ENCODE results near the gene CREBRF. TPM values are rescaled to one million over a fixed set of nuclear protein-coding genes. Genes with fewer than 3 reads are reported as not detected.

Gene CREBRF
- total RNA-seq, 3 donors from 2014 or later: 51.1 to 77.1 (median 63.8) TPM

- H3K4me3 ChIP-seq: no peak overlapping the region
- H3K4me1 ChIP-seq: no peaks in the 10 kb centered on the region
- no peak overlapping the region for H3K27ac ChIP-seq
- no peak for TF ChIP-seq CTCF (IDR thresholded peaks at IDR 0.05)
- TF ChIP-seq POLR2AphosphoS5 (IDR thresholded peaks at IDR 0.05): no peak
- TF ChIP-seq POLR2A (IDR thresholded peaks at IDR 0.05): no peak
- no peaks in the 10 kb centered on the region for H3K36me3 ChIP-seq
- no peak for DNase-seq (ENCODE audit: low spot score in 2 of 2)
- intact Hi-C loops (cut with DNase I; ENCODE audit: low total_unique reads): no loop called here
- H3K27me3 ChIP-seq: no peaks in the 10 kb centered on the region
- H3K9me3 ChIP-seq: no peaks in the 10 kb centered on the region
Measured at GRCh38 chr5:173163219-173163618, 107.1 kb downstream of the CREBRF start.

- H3K27ac ChIP-seq: no peak overlapping the region
- no peaks in the 10 kb centered on the region for H3K9me3 ChIP-seq
- no peak overlapping the region for H3K4me3 ChIP-seq
- H3K4me1 ChIP-seq: no peaks in the 10 kb centered on the region
- no peaks in the 10 kb centered on the region for H3K36me3 ChIP-seq
- H3K27me3 ChIP-seq: no peaks in the 10 kb centered on the region
- DNase-seq (ENCODE audit: low spot score in 2 of 2): no peak
- TF ChIP-seq CTCF (IDR thresholded peaks at IDR 0.05) (no peak), POLR2AphosphoS5 (IDR thresholded peaks at IDR 0.05) (no peak), POLR2A (IDR thresholded peaks at IDR 0.05) (no peak)
- intact Hi-C loops (cut with DNase I; ENCODE audit: low total_unique reads): no loop called here
Measured at GRCh38 chr5:173165177-173166016, 109.2 kb downstream of the CREBRF start.

- no peaks in the 10 kb centered on the region for H3K4me1 ChIP-seq
- H3K27ac ChIP-seq: no peak overlapping the region
- intact Hi-C loops (cut with DNase I; ENCODE audit: low total_unique reads): no loop called here
- no peaks in the 10 kb centered on the region for H3K36me3 ChIP-seq
- TF ChIP-seq CTCF (IDR thresholded peaks at IDR 0.05) (no peak), POLR2A (IDR thresholded peaks at IDR 0.05) (no peak), POLR2AphosphoS5 (IDR thresholded peaks at IDR 0.05) (no peak)
- H3K4me3 ChIP-seq: no peak overlapping the region
- H3K9me3 ChIP-seq: peaks cover 0 to 2% of the 10 kb centered on the region in 2 donors
- H3K27me3 ChIP-seq: no peaks in the 10 kb centered on the region
- DNase-seq (ENCODE audit: low spot score in 2 of 2): no peak
Measured at GRCh38 chr5:173172166-173172565, 116.0 kb downstream of the CREBRF start.

- H3K4me1 ChIP-seq: no peaks in the 10 kb centered on the region
- DNase-seq (ENCODE audit: low spot score in 2 of 2): no peak
- no peak overlapping the region for H3K27ac ChIP-seq
- intact Hi-C loops (cut with DNase I; ENCODE audit: low total_unique reads): no loop called here
- H3K27me3 ChIP-seq: no peaks in the 10 kb centered on the region
- H3K4me3 ChIP-seq: no peak overlapping the region
- H3K36me3 ChIP-seq: no peaks in the 10 kb centered on the region
- TF ChIP-seq POLR2AphosphoS5 (IDR thresholded peaks at IDR 0.05) (no peak), CTCF (IDR thresholded peaks at IDR 0.05) (no peak), POLR2A (IDR thresholded peaks at IDR 0.05) (no peak)
- H3K9me3 ChIP-seq: peaks cover 0 to 2% of the 10 kb centered on the region in 2 donors
Measured at GRCh38 chr5:173175523-173175922, 119.4 kb downstream of the CREBRF start.

- intact Hi-C loops (cut with DNase I; ENCODE audit: low total_unique reads): no loop called here
- TF ChIP-seq CTCF (IDR thresholded peaks at IDR 0.05) (no peak), POLR2A (IDR thresholded peaks at IDR 0.05) (no peak), POLR2AphosphoS5 (IDR thresholded peaks at IDR 0.05) (no peak)
Measured at GRCh38 chr5:173178369-173178910, 122.3 kb downstream of the CREBRF start.

More at GRCh38 chr5:173178369-173178910, 122.3 kb downstream of the CREBRF start:
- Histone ChIP-seq H3K27me3 (no peaks in the 10 kb centered on the region), H3K36me3 (no peaks in the 10 kb centered on the region), H3K9me3 (no peaks in the 10 kb centered on the region), H3K27ac (no peak overlapping the region), H3K4me1 (no peaks in the 10 kb centered on the region), H3K4me3 (no peak overlapping the region)
- DNase-seq (ENCODE audit: low spot score in 2 of 2): no peak

All from breast epithelium (tissue), 4 donors.